ENCODE data around the gene PIK3CB.
"Not testable (repeated sequence)": the region's sequence is repeated elsewhere in the genome, so short reads cannot be mapped to it uniquely, and the experiment has no call there.

Gene PIK3CB

GRCh38 chr3:138732456-138732855 is 102.3 kb downstream of the PIK3CB start:
- peak; percentile 49 for DNase-seq

GRCh38 chr3:138726946-138727730 is 107.6 kb downstream of the PIK3CB start:
- peak; percentile 33 for DNase-seq

GRCh38 chr3:138726042-138726441 is 108.7 kb downstream of the PIK3CB start:
- peak; percentile 92 for DNase-seq

DNA sequence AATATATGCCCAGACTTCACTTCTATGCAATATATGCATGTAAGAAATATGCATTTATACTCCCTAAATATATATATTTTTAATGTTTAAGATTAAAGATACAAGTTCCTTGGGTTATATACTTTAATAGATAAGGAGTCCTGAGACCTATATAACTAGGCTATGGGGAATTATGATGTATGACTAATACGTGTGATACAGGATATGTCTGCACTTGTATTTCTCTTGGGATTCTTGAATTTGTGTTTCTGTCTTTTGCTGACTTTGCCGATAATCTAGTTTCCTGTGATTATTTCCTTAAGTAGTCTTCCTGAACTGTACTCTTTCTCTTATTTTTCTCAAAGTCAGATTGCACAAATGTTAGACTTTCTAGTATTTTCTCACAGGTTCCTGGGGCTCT is 109.6 kb downstream of the PIK3CB start:
- no peak for DNase-seq

DNA sequence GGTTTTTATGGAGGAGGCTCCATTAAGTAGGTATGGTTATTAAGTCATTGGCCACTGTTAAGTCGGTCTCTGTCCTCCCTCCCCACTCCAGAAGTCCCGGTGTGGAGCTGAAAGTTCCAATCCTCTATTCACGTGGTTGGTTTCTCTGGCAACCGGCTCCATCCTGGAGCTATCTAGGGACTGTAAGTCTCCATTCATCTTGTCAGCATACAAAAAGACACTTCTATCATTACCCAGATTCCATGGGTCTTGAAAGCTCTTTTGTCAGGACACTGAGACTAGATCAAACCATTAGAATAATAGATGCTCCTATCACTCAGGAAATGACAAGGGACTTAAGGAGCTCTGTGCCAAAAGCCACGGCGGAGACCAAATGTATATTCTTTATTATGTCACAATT is 110.3 kb downstream of the PIK3CB start:
- no peak for DNase-seq

DNA sequence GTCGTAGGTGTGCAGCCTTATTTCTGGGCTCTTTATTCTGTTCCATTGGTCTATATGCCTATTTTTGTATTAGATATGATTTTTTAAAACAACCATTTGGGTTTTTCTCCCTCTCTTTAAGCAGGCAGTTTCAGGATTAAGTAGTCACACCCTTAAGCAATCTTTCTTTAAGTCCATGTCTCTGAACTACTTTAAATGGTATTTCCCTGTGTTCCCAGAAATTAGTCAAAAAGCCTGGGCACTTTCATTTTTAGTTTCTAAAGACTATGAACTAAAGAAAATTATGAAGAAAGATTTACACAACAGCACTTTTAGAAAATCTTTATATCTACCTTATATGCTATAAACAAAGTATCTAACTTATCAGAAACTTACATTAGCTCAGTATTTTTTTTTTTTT is 115.9 kb downstream of the PIK3CB start:
- DNase-seq: no peak

- DNase-seq: no peak
These were observed 117.4 kb downstream of the PIK3CB start for GRCh38 chr3:138717348-138717747.

GRCh38 chr3:138712086-138712485 is 122.6 kb downstream of the PIK3CB start:
- no peak for DNase-seq

DNA sequence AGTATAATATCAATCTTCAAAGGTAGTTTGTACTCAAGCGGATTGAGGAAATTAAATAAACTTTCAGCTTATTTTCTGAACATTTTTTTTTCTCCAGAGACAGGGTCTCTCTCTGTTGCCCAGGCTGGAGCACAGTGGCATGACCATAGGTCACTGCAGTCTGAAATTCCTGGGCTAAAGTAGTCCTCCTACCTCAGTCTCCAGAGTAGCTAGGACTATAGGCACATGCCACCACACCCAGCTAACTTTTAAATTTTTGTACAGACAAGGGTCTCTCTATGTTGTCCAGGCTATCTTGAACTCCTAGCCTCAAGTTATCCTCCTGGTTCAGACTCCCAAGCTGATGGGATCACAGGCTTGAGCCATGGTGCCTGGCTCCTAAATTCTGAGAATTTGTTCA is 129.1 kb downstream of the PIK3CB start:
- no peak for DNase-seq

GRCh38 chr3:138696666-138697370 is 137.9 kb downstream of the PIK3CB start:
- DNase-seq: peak; percentile 44

- DNase-seq: peak; percentile 49
These were observed 140.3 kb downstream of the PIK3CB start for GRCh38 chr3:138694287-138695007.

DNA sequence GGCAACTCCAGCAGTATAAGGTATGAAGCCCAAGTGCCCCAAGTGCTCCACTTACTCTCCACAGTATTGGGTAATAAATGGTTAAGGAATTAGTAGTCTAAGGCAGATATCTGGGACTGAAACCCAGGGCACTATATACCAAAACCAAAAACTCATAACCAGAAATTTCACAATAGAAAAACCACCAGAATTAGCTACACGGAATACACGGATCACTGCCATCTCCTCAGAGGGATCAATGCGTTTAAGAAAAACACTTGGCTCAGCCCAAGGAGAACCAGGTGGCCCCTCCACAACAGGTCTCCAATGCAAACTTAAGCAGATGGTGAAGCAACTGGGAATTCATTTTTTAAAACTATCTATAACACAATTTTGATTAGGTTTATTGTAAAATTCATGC is 142.6 kb downstream of the PIK3CB start:
- no peak for DNase-seq

- DNase-seq: no peak
These were observed 143.4 kb downstream of the PIK3CB start for GRCh38 chr3:138691351-138691750.

- DNase-seq: no peak
These were observed 144.7 kb downstream of the PIK3CB start for GRCh38 chr3:138690036-138690435.

DNA sequence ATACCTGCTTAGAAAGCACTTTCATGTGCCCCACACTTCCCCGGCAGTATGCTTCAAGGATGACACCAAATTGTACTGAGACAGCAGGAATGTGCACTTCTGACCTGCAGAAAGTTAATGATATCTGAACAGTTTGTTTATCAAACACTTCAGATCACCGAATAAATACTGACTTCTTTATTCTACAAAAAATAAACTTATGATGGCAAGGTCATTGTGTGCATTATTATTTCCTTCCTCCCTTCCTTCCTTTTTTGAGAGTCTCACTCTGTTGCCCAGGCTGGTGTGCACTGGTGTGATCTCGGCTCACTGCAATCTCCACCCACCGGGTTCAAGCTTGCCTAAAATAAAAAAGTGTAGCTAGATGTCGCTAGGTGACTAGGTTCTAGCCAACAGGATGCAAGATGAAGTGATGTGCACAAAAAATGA is 145.8 kb downstream of the PIK3CB start:
- DNase-seq: peak; percentile 63

- DNase-seq: no peak
These were observed 147.5 kb downstream of the PIK3CB start for GRCh38 chr3:138687236-138687635.

- DNase-seq: peak; percentile 94
These were observed 147.9 kb downstream of the PIK3CB start for GRCh38 chr3:138686771-138687221.

GRCh38 chr3:138684396-138684795 is 150.3 kb downstream of the PIK3CB start:
- DNase-seq: peak; percentile 30

- DNase-seq: peak; percentile 51
These were observed 152.1 kb downstream of the PIK3CB start for GRCh38 chr3:138682648-138683047.

GRCh38 chr3:138681463-138682220 is 153.1 kb downstream of the PIK3CB start:
- DNase-seq: no peak

GRCh38 chr3:138680974-138681373 is 153.8 kb downstream of the PIK3CB start:
- DNase-seq: not testable (repeated sequence)

- DNase-seq: no peak
These were observed 155.8 kb downstream of the PIK3CB start for GRCh38 chr3:138678874-138679392.

DNA sequence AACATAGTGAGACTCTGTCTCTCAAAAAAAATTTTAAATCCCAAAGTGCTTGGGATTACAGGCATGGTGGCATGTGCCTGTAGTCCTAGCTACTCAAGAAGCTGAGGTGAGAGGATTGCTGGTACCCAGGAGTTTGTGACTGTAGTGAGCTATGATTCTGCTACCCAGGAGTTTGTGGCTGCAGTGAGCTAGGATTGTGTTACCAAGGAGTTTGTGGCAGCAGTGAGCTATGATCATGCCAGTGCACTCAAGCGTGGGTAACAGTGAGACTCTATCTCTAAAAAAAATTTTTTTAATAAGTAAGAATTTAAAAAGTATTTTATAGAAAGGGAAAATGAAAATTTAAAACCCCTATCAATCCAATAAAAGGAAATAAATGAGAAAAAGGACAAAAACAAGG is 156.6 kb downstream of the PIK3CB start:
- DNase-seq: no peak

Data from hematopoietic multipotent progenitor cell treated with erythropoietin and hydrocortisone succinate and interleukin-3 and kit ligand, for 6 days (in vitro differentiated cells).